ENCODE data around the gene RAPGEF1. TPM values are rescaled to one million over a fixed set of nuclear protein-coding genes. Genes with fewer than 3 reads are reported as not detected.

The RAPGEF1 gene
- total RNA-seq, 2 experiments from 2014 or later: 91.9 to 92.3 TPM

GRCh38 chr9:131585375-131585774 is 154.5 kb downstream of the RAPGEF1 start:
- H3K36me3 Mint-ChIP-seq: peaks cover 27% of the 10 kb centered on the region

GRCh38 chr9:131584858-131585257 is 155.0 kb downstream of the RAPGEF1 start:
- Mint-ChIP-seq H3K9me3 (no peaks in the 10 kb centered on the region), H3K27ac (peak overlapping the region; percentile 84), H3K27me3 (no peaks in the 10 kb centered on the region), H3K4me1 (ENCODE audit: low read depth) (peaks cover 25% of the 10 kb centered on the region), H3K36me3 (peaks cover 31% of the 10 kb centered on the region), H3K4me3 (no peak overlapping the region)
- peak; percentile 29 for DNase-seq
- POLR2A ChIA-PET: interaction anchor here (1.5 kb wide), 1 partner anchor 148 kb away, joined by 3 read pairs; no protein-coding TSS in a partner anchor
- CTCF ChIA-PET: interaction anchor here (0.6 to 1.8 kb wide), 6 partner anchors 84 to 585 kb away, joined by 3 to 9 read pairs (median 4); no protein-coding TSS in a partner anchor
- intact Hi-C loops (cut with micrococcal nuclease): no loop called here

More at GRCh38 chr9:131585375-131585774, 154.5 kb downstream of the RAPGEF1 start:
- ChIA-PET CTCF (interaction anchor here (0.6 to 1.8 kb wide), 7 partner anchors 85 to 584 kb away, joined by 3 to 9 read pairs (median 3); no protein-coding TSS in a partner anchor), POLR2A (interaction anchor here (0.7 to 1.5 kb wide), 2 partner anchors 16 to 148 kb away, joined by 3 read pairs; no protein-coding TSS in a partner anchor)
- no peak overlapping the region for H3K4me3 Mint-ChIP-seq
- H3K9me3 Mint-ChIP-seq: no peaks in the 10 kb centered on the region
- no peaks in the 10 kb centered on the region for H3K27me3 Mint-ChIP-seq
- H3K4me1 Mint-ChIP-seq (ENCODE audit: low read depth): peaks cover 25% of the 10 kb centered on the region
- peak; percentile 74 for DNase-seq
- intact Hi-C loops (cut with micrococcal nuclease): no loop called here
- H3K27ac Mint-ChIP-seq: peak overlapping the region; percentile 84

GRCh38 chr9:131583836-131584555 is 155.9 kb downstream of the RAPGEF1 start:
- Mint-ChIP-seq H3K27me3 (no peaks in the 10 kb centered on the region), H3K36me3 (peaks cover 39% of the 10 kb centered on the region), H3K4me3 (no peak overlapping the region), H3K4me1 (ENCODE audit: low read depth) (peaks cover 33% of the 10 kb centered on the region), H3K9me3 (no peaks in the 10 kb centered on the region), H3K27ac (peak overlapping the region; percentile 33)
- POLR2A ChIA-PET: no interaction called here
- no peak for DNase-seq
- intact Hi-C loops (cut with micrococcal nuclease): no loop called here
- CTCF ChIA-PET: interaction anchor here (1.8 kb wide), 1 partner anchor 155 kb away, joined by 8 read pairs; no protein-coding TSS in a partner anchor

- ChIA-PET POLR2A (no interaction called here), CTCF (no interaction called here)
- H3K27me3 Mint-ChIP-seq: no peaks in the 10 kb centered on the region
- peaks cover 41% of the 10 kb centered on the region for H3K36me3 Mint-ChIP-seq
- peaks cover 40% of the 10 kb centered on the region for H3K4me1 Mint-ChIP-seq (ENCODE audit: low read depth)
- no peak for DNase-seq
- intact Hi-C loops (cut with micrococcal nuclease): no loop called here
- no peak overlapping the region for H3K27ac Mint-ChIP-seq
- H3K4me3 Mint-ChIP-seq: no peak overlapping the region
- H3K9me3 Mint-ChIP-seq: no peaks in the 10 kb centered on the region
These were observed 156.6 kb downstream of the RAPGEF1 start for GRCh38 chr9:131583337-131583645.

GRCh38 chr9:131582466-131583336 is 157.2 kb downstream of the RAPGEF1 start:
- no peaks in the 10 kb centered on the region for H3K27me3 Mint-ChIP-seq
- ChIA-PET POLR2A (no interaction called here), CTCF (no interaction called here)
- H3K4me3 Mint-ChIP-seq: no peak overlapping the region
- H3K9me3 Mint-ChIP-seq: no peaks in the 10 kb centered on the region
- intact Hi-C loops (cut with micrococcal nuclease): no loop called here
- H3K4me1 Mint-ChIP-seq (ENCODE audit: low read depth): peaks cover 44% of the 10 kb centered on the region
- peaks cover 44% of the 10 kb centered on the region for H3K36me3 Mint-ChIP-seq
- H3K27ac Mint-ChIP-seq: no peak overlapping the region
- DNase-seq: no peak

- Mint-ChIP-seq H3K27ac (no peak overlapping the region), H3K4me1 (ENCODE audit: low read depth) (peaks cover 39% of the 10 kb centered on the region), H3K36me3 (peaks cover 41% of the 10 kb centered on the region), H3K4me3 (no peak overlapping the region), H3K27me3 (no peaks in the 10 kb centered on the region), H3K9me3 (no peaks in the 10 kb centered on the region)
- intact Hi-C loops (cut with micrococcal nuclease): no loop called here
- DNase-seq: no peak
- POLR2A ChIA-PET: no interaction called here
- CTCF ChIA-PET: no interaction called here
These were observed 157.8 kb downstream of the RAPGEF1 start for GRCh38 chr9:131582056-131582455.

GRCh38 chr9:131580358-131580757 is 159.5 kb downstream of the RAPGEF1 start:
- H3K36me3 Mint-ChIP-seq: peaks cover 39% of the 10 kb centered on the region
- intact Hi-C loops (cut with micrococcal nuclease): no loop called here
- ChIA-PET POLR2A (no interaction called here), CTCF (interaction anchor here (1.2 kb wide), 1 partner anchor 160 kb away, joined by 4 read pairs; no protein-coding TSS in a partner anchor)
- no peaks in the 10 kb centered on the region for H3K9me3 Mint-ChIP-seq
- H3K27ac Mint-ChIP-seq: no peak overlapping the region
- no peak for DNase-seq
- H3K27me3 Mint-ChIP-seq: no peaks in the 10 kb centered on the region
- no peak overlapping the region for H3K4me3 Mint-ChIP-seq
- peaks cover 31% of the 10 kb centered on the region for H3K4me1 Mint-ChIP-seq (ENCODE audit: low read depth)

GRCh38 chr9:131579789-131580211 is 160.1 kb downstream of the RAPGEF1 start:
- Mint-ChIP-seq H3K4me3 (no peak overlapping the region), H3K36me3 (peaks cover 35% of the 10 kb centered on the region), H3K27ac (peak overlapping the region; percentile 87), H3K27me3 (no peaks in the 10 kb centered on the region), H3K4me1 (ENCODE audit: low read depth) (peaks cover 26% of the 10 kb centered on the region), H3K9me3 (no peaks in the 10 kb centered on the region)
- no peak for DNase-seq
- ChIA-PET POLR2A (no interaction called here), CTCF (interaction anchor here (1.2 to 1.7 kb wide), 2 partner anchors 12 to 160 kb away, joined by 4 to 8 read pairs; no protein-coding TSS in a partner anchor)
- intact Hi-C loops (cut with micrococcal nuclease): no loop called here

- intact Hi-C loops (cut with micrococcal nuclease): no loop called here
- ChIA-PET POLR2A (no interaction called here), CTCF (interaction anchor here (0.7 to 1.7 kb wide), 2 partner anchors 13 to 19 kb away, joined by 4 to 8 read pairs; no protein-coding TSS in a partner anchor)
- peak; percentile 68 for DNase-seq
- H3K27me3 Mint-ChIP-seq: no peaks in the 10 kb centered on the region
- H3K9me3 Mint-ChIP-seq: no peaks in the 10 kb centered on the region
- peak overlapping the region; percentile 87 for H3K27ac Mint-ChIP-seq
- H3K4me3 Mint-ChIP-seq: peak overlapping the region; percentile 35
- peaks cover 33% of the 10 kb centered on the region for H3K36me3 Mint-ChIP-seq
- peaks cover 21% of the 10 kb centered on the region for H3K4me1 Mint-ChIP-seq (ENCODE audit: low read depth)
These were observed 161.0 kb downstream of the RAPGEF1 start for GRCh38 chr9:131578731-131579504.

GRCh38 chr9:131578021-131578420 is 161.9 kb downstream of the RAPGEF1 start:
- no peaks in the 10 kb centered on the region for H3K27me3 Mint-ChIP-seq
- CTCF ChIA-PET: interaction anchor here (1.7 kb wide), 1 partner anchor 14 kb away, joined by 8 read pairs; no protein-coding TSS in a partner anchor
- H3K36me3 Mint-ChIP-seq: peaks cover 26% of the 10 kb centered on the region
- H3K27ac Mint-ChIP-seq: peak overlapping the region; percentile 28
- H3K4me1 Mint-ChIP-seq (ENCODE audit: low read depth): peaks cover 21% of the 10 kb centered on the region
- H3K4me3 Mint-ChIP-seq: no peak overlapping the region
- no peaks in the 10 kb centered on the region for H3K9me3 Mint-ChIP-seq
- intact Hi-C loops (cut with micrococcal nuclease): no loop called here
- DNase-seq: no peak
- POLR2A ChIA-PET: no interaction called here

GRCh38 chr9:131577005-131578000 is 162.6 kb downstream of the RAPGEF1 start:
- CTCF ChIA-PET: no interaction called here

More at GRCh38 chr9:131577005-131578000, 162.6 kb downstream of the RAPGEF1 start:
- intact Hi-C loops (cut with micrococcal nuclease): no loop called here
- Mint-ChIP-seq H3K27me3 (no peaks in the 10 kb centered on the region), H3K4me3 (no peak overlapping the region), H3K27ac (peak overlapping the region; percentile 33), H3K4me1 (ENCODE audit: low read depth) (peaks cover 21% of the 10 kb centered on the region), H3K9me3 (no peaks in the 10 kb centered on the region), H3K36me3 (peaks cover 25% of the 10 kb centered on the region)
- DNase-seq: no peak
- POLR2A ChIA-PET: no interaction called here
